HG03432 (cell line): ENCODE measurements around the gene FADS1.

Source experiments
- ATAC-seq: cut with Tn5 transposase; IDR thresholded peaks from one replicate; pipeline ENCODE4 v1.9.1; 2021; ENCODE audit warnings: mild to moderate bottlenecking, moderate library complexity; ENCODE audit not compliant: unreplicated experiment

FADS1 gene

GRCh38 chr11:61778357-61778886, 38.4 kb downstream of the FADS1 start:
- ATAC-seq, result no peak

- ATAC-seq, result no peak
Measured at GRCh38 chr11:61777234-61778090, 39.3 kb downstream of the FADS1 start.

GRCh38 chr11:61776561-61777075, 40.2 kb downstream of the FADS1 start:
- no peak for ATAC-seq

GRCh38 chr11:61775606-61776554, 40.9 kb downstream of the FADS1 start:
- no peak for ATAC-seq

GRCh38 chr11:61775106-61775505, 41.7 kb downstream of the FADS1 start:
- ATAC-seq, result no peak

GRCh38 chr11:61774411-61774810, 42.4 kb downstream of the FADS1 start:
- ATAC-seq, result no peak

GRCh38 chr11:61773809-61774208, 43.0 kb downstream of the FADS1 start:
- no peak for ATAC-seq

DNA sequence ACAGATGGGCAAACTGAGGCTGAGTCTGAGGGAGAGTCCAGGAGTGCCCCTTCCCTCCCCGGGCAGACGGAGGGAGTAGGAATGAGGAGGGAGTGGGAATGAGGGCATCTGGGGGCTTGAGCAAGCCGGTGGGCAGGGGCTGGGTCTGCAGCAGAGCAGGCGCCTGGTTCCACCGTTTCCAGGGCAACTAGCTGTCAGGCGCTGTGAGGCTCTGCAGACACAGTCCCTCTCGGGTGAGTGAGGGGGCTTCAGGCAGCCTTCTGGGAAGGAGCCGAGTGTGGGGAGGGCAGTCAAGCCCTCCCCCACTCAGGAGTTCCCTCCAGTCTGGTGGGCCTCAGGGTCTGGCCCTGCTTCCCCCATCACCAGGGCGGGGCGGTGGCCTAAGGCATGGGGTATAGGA, 43.4 kb downstream of the FADS1 start:
- no peak for ATAC-seq

DNA sequence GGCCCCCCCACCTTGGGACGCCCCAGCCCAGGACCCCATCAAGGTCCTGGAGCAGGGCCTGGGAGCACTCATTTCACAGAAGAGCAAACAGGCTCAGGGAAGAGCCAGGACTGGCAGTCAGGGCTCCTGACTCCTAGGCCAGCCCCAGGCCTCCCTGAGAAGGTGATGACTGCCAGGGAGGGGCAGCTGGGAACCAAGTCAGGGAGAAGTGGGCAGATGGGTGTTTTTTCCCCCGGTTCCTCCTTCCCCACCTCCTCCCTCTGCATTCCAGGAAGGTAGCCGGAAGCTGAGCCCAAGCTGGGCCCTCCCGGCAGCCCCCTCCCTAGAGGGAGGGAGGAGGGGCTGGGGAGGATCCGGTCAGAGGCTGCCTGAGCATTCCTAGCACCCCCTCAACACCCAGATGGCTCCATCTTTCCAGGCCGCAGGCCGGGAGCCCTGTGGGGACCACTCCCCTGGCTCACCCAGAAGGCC, 44.8 kb downstream of the FADS1 start:
- ATAC-seq, result no peak

DNA sequence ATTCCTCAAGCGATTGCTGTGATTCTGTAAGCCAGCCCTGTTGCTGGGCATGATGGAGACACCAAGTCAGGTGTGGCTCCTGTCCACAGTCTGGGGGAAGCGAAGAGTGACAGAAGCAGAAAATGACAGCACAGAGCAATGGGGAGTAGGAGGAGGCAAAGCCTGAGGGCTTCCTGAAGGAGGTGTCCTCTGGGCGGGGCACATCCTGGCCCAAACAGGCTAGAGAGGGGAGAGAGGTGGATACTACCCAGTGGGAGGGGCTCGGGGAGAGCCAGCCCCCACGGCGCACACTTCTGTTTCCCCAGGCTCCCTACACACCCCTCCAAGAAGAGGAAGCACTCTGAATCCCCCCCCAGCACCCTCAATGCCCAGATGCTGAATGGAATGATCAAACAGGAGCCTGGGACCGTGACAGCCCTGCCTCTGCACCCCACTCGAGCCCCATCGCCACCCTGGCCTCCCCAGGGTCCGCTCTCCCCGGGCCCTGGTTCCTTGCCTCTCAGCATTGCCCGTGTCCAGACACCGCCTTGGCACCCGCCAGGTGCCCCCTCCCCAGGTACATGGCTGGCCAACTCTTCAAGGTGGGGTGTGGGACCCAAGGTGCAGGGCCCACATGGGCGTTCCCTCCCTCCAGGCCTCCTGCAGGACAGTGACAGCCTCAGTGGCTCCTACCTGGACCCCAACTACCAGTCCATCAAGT, 45.5 kb downstream of the FADS1 start:
- no peak for ATAC-seq

DNA sequence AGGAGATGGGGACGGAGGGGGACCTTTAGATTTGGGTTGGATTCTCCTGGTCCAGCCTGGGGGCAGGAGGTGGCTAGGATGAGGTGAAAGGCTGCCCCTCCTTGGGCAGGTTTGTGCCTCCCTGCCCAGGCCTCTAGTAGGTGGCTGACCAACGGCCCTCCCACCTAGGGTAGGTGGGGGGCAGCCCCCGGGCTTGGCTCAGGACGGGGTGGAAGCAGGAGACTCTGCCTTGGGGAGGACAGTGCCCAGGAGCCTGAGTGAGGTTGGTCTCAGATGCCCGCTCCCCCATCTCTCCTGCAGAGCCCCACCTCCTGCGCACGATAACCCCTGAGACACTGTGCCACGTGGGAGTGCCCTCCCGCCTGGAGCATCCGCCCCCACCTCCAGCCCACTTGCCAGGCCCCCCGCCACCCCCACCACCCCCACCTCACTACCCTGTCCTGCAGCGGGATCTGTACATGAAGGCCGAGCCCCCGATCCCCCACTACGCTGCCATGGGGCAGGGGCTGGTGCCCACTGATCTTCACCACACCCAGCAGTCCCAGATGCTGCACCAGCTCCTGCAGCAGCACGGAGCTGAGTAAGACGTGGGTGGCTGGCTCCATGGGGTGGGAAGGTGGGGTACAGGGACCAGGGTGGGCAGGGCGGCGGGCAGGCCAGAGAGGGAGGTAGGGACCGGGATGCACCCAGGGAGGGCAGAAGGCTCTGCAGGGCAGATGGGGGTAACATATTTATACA, 46.7 kb downstream of the FADS1 start:
- ATAC-seq, result no peak

DNA sequence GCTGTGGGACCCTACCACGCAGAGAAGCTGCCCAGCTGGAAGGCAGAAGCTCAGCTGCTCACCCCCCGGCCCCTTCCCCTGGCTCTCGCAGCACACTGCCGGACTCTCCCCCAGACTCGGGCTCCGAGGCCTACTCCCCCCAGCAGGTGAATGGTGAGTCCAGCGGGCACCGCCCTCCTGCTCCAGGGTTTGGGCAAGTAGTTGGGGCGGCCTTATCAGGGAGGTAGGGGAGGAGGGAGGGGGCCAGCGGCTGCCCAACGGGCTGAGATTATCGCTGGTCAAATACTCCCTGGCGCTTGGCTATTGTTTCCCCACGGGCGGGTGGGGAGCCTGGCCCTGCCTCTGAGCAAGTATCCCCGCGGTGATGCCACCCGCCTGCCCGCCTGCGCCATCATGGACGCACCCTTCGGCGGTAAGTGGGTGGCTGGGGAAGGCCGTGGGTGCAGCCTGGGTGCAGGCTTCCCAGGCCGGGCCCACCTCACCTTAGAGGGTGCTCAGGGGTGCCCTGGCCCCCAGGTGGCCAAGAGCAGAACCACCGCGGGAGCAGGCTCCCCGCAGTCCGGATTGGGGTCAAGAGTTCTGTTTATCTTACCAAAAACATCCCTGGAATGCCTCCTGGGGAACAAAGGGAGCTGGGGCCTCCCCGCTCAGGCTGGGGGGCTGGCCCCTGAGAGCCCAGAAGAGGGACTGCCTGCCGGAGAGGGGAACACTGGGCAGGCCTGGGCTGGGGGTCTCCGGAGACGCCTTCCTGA, 47.5 kb downstream of the FADS1 start:
- no peak for ATAC-seq

DNA sequence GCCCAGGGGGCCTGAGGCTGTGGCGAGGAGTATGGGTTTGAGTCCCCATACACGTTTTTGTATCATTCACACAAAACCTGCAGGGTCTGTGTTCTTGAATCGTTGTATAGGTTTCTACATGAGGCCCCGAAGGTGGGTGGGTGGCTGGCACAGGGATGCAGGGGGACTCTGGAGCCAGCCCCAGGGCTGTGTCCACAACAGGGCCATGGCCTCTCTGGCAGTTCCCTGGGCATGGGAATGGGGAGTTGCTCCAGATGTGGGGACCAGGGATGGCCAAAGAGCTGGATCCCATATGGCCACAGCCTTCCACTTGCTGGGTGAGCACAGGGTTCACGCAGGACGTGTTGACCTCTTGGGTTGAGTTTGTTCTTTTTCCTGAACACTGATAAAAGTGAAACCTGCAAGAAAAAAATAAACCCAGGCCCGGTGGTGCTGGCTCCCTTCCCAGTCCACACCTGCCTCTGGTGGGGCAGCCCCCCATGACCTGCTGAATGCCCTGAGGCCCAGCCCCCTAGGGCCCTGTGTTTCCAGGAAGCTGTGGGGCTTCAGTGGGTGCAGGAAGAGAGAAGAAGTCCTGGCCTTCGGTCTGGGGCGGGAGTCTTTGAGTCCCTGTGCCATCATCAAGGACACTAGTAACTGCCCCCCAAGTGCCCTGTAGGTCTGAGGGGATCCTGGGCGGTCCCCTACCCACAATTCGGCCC, 48.3 kb downstream of the FADS1 start:
- no peak for ATAC-seq

GRCh38 chr11:61766353-61766841, 50.4 kb downstream of the FADS1 start:
- no peak for ATAC-seq

GRCh38 chr11:61765550-61766253, 51.1 kb downstream of the FADS1 start:
- no peak for ATAC-seq

GRCh38 chr11:61764606-61765260, 52.1 kb downstream of the FADS1 start:
- no peak for ATAC-seq

- no peak for ATAC-seq
Measured at GRCh38 chr11:61763930-61764605, 52.7 kb downstream of the FADS1 start.
